ENCODE measurements around the gene PAQR7.
A peak's percentile ranks its signal among the peaks of the same experiment; 100 is the strongest.

DNA sequence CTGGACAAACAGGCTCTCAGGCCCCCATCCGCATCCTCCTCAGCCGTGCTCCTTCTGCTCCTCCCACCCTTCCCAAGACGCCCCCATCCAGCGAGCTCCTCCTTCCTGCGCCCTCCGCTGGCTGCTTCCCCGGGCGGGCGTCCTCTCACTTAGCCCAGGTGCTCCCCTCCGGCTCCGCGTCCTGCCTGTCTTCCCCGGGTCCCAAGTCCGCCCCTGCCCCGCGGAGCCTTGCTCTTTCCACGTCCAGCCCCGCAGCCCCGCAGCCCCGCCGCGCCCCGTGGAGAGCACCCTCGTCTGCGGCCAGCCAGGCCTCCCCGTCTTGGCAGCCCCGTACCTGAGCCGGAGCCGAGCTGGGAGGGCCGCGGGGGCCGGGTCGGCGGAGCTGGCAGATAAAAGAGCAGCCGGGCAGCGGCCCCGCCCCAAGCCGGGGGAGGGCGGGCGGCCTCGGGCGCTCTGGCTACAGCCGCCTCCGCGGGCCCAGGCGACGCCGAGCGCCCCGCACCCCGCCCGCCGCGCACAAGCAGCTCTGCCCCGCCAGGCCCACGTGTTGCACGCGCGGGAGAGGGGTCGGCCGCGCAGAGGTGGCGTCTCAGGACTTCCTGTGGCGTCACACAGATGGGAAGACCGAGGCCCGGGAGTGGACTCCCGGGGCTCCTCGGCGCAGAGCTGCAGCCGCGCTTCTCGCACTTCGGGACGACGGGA is at the start of gene PAQR7:
- TF ChIP-seq, protein P1, sequence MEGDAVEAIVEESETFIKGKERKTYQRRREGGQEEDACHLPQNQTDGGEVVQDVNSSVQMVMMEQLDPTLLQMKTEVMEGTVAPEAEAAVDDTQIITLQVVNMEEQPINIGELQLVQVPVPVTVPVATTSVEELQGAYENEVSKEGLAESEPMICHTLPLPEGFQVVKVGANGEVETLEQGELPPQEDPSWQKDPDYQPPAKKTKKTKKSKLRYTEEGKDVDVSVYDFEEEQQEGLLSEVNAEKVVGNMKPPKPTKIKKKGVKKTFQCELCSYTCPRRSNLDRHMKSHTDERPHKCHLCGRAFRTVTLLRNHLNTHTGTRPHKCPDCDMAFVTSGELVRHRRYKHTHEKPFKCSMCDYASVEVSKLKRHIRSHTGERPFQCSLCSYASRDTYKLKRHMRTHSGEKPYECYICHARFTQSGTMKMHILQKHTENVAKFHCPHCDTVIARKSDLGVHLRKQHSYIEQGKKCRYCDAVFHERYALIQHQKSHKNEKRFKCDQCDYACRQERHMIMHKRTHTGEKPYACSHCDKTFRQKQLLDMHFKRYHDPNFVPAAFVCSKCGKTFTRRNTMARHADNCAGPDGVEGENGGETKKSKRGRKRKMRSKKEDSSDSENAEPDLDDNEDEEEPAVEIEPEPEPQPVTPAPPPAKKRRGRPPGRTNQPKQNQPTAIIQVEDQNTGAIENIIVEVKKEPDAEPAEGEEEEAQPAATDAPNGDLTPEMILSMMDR (IDR thresholded peaks at IDR 0.05), result peak in 1 of 6 experiments; percentile 5
- TF ChIP-seq POLR2A (IDR thresholded peaks at IDR 0.05), result peak in 2 of 4 donors; percentile 58

All from esophagus squamous epithelium (tissue), 4 donors.